Fibroblast of lung (primary cell): ENCODE results near the gene ASPN. TPM values are rescaled to one million over a fixed set of nuclear protein-coding genes. Genes with fewer than 3 reads are reported as not detected.

Experiments
- DNase-seq, 2 donors: peaks; one replicate each; pipeline versions ENCODE4 v3.0.0 to v3.0.0-alpha.2; 2010; ENCODE audit warnings: low read depth in 2 of 2
- H2AFZ ChIP-seq: 2 replicates; pipeline ENCODE4 v1.5.1; 2012; ENCODE audit warnings: low read length, control low read depth, inconsistent platforms
- H3K27ac ChIP-seq: 2 replicates; pipeline ENCODE4 v1.5.1; 2011; ENCODE audit warnings: low read length, control low read depth; ENCODE audit not compliant: insufficient read depth
- H3K27me3 ChIP-seq: 2 replicates; pipeline ENCODE4 v1.5.1; 2011; ENCODE audit warnings: mild to moderate bottlenecking, low read length; ENCODE audit not compliant: control insufficient read depth, insufficient read depth
- H3K36me3 ChIP-seq: 2 replicates; pipeline ENCODE4 v1.5.1; 2011; ENCODE audit warnings: low read length; ENCODE audit not compliant: control insufficient read depth, insufficient read depth
- H3K4me1 ChIP-seq: 2 replicates; pipeline ENCODE4 v1.5.1; 2011; ENCODE audit warnings: low read length; ENCODE audit not compliant: control insufficient read depth, insufficient read depth; ENCODE audit errors: extremely low read depth
- H3K4me2 ChIP-seq: 2 replicates; pipeline ENCODE4 v1.5.1; 2011; ENCODE audit warnings: low read length, control low read depth; ENCODE audit not compliant: insufficient read depth; ENCODE audit errors: extremely low read depth
- H3K4me3 ChIP-seq, 4 experiments: fragments of 200-600 bp in 1 of 4; sonication (generic) in 1 of 4; replicated peaks in 1 of 4; 2 replicates each; pipeline ENCODE4 v1.5.1; 2011 to 2016; ENCODE audit warnings: low read length in 4 of 4, low read depth in 3 of 4, mild to moderate bottlenecking in 3 of 4, control low read depth in 2 of 4, inconsistent platforms in 1 of 4, mixed read lengths in 1 of 4; ENCODE audit not compliant: insufficient read depth in 1 of 4; ENCODE audit errors: control extremely low read depth in 1 of 4
- H3K79me2 ChIP-seq: 2 replicates; pipeline ENCODE4 v1.5.1; 2012; ENCODE audit warnings: mild to moderate bottlenecking, low read length, inconsistent platforms; ENCODE audit not compliant: control insufficient read depth, insufficient read depth
- H3K9ac ChIP-seq: 2 replicates; pipeline ENCODE4 v1.5.1; 2011; ENCODE audit warnings: mild to moderate bottlenecking, low read length, control low read depth; ENCODE audit not compliant: insufficient read depth
- H3K9me3 ChIP-seq: 2 replicates; pipeline ENCODE4 v1.5.1; 2012; ENCODE audit warnings: low read depth, low read length; ENCODE audit not compliant: control insufficient read depth, insufficient read depth
- H4K20me1 ChIP-seq: 2 replicates; pipeline ENCODE4 v1.5.1; 2011; ENCODE audit warnings: low read length; ENCODE audit not compliant: control insufficient read depth, insufficient read depth; ENCODE audit errors: extremely low read depth
- CTCF ChIP-seq, 2 donors: IDR thresholded peaks in 1 of 2; conservative IDR thresholded peaks in 1 of 2; 1 replicate in 1 of 2; 2 replicates in 1 of 2; pipeline ENCODE4 v1.5.1; 2011 to 2012; ENCODE audit warnings: low read length in 2 of 2, control low read depth in 1 of 2, inconsistent platforms in 1 of 2, low read depth in 1 of 2, mild to moderate bottlenecking in 1 of 2
- EZH2 ChIP-seq: IDR thresholded peaks from 2 replicates; pipeline ENCODE4 v1.5.1; 2012; ENCODE audit warnings: low read length, control low read depth, mild to moderate bottlenecking; ENCODE audit errors: missing control alignments
- polyA plus RNA-seq, 2 donors: library from polyadenylated mRNA; depleted of rRNA in 1 of 2; stranded (reverse) in 1 of 2; unstranded in 1 of 2; fragments of >200 nt; gene quantifications; 2 replicates each; pipeline ENCODE4 v1.2.1, GENCODE V29; 2011 to 2012; ENCODE audit warnings: missing spikeins in 1 of 2
- total RNA-seq: library from RNA; depleted of rRNA; stranded (reverse); fragments of >200 nt; gene quantifications from 2 replicates; pipeline ENCODE4 v1.2.1, GENCODE V29; 2014

Gene ASPN
- total and polyA plus RNA-seq, 2 donors (not counting 1 experiment from before 2014, with no cell fraction given) = 5.5 to 10.4 TPM

DNA sequence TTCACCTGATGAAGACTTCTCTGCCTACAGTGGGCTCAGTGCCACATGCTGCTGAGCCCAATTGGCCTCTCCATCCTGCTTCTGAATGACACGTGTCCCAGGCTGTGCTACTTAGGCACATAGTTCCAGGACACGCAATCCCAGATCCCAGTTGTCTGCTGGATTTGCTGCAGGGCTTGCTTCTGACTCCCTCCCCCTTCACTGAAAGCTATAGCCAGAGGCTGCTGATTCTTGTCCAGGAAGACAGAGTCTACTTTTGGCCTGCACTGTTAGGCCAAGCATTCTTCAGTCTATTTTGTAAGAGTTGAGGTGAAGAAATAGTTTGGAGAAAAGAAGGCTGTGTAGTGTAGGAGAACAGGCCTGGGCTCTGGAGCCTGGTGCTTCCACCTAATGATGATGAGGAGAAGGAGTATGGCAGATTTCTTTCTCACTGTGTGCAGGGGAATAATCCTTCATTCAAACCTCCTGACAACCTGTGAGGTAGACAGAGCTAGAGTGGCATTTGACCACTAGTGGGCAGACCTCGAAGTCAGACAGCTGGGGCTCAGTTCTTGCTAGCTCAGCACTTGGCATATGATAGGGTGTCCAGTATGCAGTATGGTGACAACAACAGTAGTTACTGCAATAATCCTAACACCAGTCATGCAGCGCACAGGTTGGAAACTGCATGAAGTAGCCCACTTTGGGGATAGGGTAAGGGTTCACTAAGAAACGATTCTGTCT, 19.5 kb upstream of the ASPN start:
- TF ChIP-seq CTCF (conservative IDR thresholded peaks at IDR 0.05 in 1 of 2, IDR thresholded peaks at IDR 0.05 in 1 of 2; ENCODE audit: low read depth in 1 of 2, low read length in 2 of 2) = peak; percentile 43 to 52
- TF ChIP-seq EZH2 = no peak
- peak; percentile 31 to 41 for DNase-seq
- Histone ChIP-seq H3K36me3 (no peaks in the 10 kb centered on the region), H3K27ac (no peak overlapping the region), H2AFZ (no peak overlapping the region), H3K9me3 (no peaks in the 10 kb centered on the region), H3K4me2 (no peak overlapping the region), H3K4me1 (peaks cover 15% of the 10 kb centered on the region), H3K27me3 (no peaks in the 10 kb centered on the region), H3K79me2 (no peaks in the 10 kb centered on the region), H4K20me1 (no peaks in the 10 kb centered on the region), H3K9ac (no peak overlapping the region), H3K4me3 (no peak overlapping the region)

DNA sequence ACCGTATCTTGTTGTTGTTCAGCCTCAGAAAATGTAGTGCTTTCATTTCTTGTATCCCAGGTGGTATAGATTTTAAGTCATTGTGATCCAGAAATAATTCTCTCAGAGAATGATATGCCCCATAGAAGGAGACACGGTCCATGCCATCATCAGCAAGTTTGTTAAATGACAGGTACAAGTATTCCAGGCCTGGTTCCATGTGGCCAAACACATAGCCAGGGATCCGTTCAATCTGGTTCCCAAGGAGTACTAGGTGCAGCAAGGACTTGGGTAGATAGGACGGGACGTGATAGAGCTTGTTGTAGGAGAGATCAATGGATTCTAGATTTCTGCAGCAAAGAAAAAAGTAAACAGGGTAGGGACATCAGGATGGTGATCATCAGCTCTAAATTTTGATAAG, 18.4 kb upstream of the ASPN start:
- no peak overlapping the region for H3K27ac ChIP-seq
- H3K27me3 ChIP-seq = no peaks in the 10 kb centered on the region
- H4K20me1 ChIP-seq = no peaks in the 10 kb centered on the region
- H3K79me2 ChIP-seq = no peaks in the 10 kb centered on the region
- H3K4me2 ChIP-seq = no peak overlapping the region
- TF ChIP-seq CTCF (conservative IDR thresholded peaks at IDR 0.05 in 1 of 2, IDR thresholded peaks at IDR 0.05 in 1 of 2; ENCODE audit: low read depth in 1 of 2, low read length in 2 of 2) = no peak
- peaks cover 10% of the 10 kb centered on the region for H3K4me1 ChIP-seq
- H3K9me3 ChIP-seq = no peaks in the 10 kb centered on the region
- no peaks in the 10 kb centered on the region for H3K36me3 ChIP-seq
- H3K4me3 ChIP-seq = no peak overlapping the region
- no peak overlapping the region for H3K9ac ChIP-seq
- H2AFZ ChIP-seq = no peak overlapping the region
- no peak for DNase-seq

- no peak overlapping the region for H3K4me2 ChIP-seq
- no peaks in the 10 kb centered on the region for H3K9me3 ChIP-seq
- no peak overlapping the region for H3K27ac ChIP-seq
- H3K27me3 ChIP-seq = no peaks in the 10 kb centered on the region
- H2AFZ ChIP-seq = no peak overlapping the region
- DNase-seq = no peak
- no peaks in the 10 kb centered on the region for H3K79me2 ChIP-seq
- peaks cover 3% of the 10 kb centered on the region for H3K4me1 ChIP-seq
- H3K4me3 ChIP-seq = no peak overlapping the region
- H3K9ac ChIP-seq = no peak overlapping the region
- TF ChIP-seq EZH2 (no peak), CTCF (conservative IDR thresholded peaks at IDR 0.05 in 1 of 2, IDR thresholded peaks at IDR 0.05 in 1 of 2; ENCODE audit: low read depth in 1 of 2, low read length in 2 of 2) (no peak)
- no peaks in the 10 kb centered on the region for H4K20me1 ChIP-seq
- H3K36me3 ChIP-seq = no peaks in the 10 kb centered on the region
Observed at GRCh38 chr9:92499701-92500100, 17.4 kb upstream of the ASPN start.
